Measurements from ENCODE around the gene CRB3. TPM values are rescaled to one million over a fixed set of nuclear protein-coding genes. Genes with fewer than 3 reads are reported as not detected.

Gene CRB3
- polyA plus RNA-seq, 3 donors = not detected

- Mint-ChIP-seq H3K36me3 (peaks cover 80 to 93% of the 10 kb centered on the region in 2 donors), H3K27me3 (ENCODE audit: low read depth in 3 of 3) (peaks cover 0 to 1% (median 0%) of the 10 kb centered on the region in 3 donors), H3K4me3 (no peak overlapping the region), H3K9me3 (peaks cover 0 to 3% (median 0%) of the 10 kb centered on the region in 7 donors), H3K4me1 (peaks cover 14% of the 10 kb centered on the region), H3K27ac (no peak overlapping the region)
- intact Hi-C loops (cut with micrococcal nuclease) = no loop called here
- peaks cover 52% of the 10 kb centered on the region for H4K20me1 ChIP-seq (ENCODE audit: insufficient read depth, low read length)
- H3K27ac ChIP-seq (ENCODE audit: low read depth in 1 of 2, low read length in 2 of 2) = no peak overlapping the region
- no peak overlapping the region for H3K4me2 ChIP-seq (replicated peaks; ENCODE audit: extremely low read depth, low read length, poor library complexity, severe bottlenecking)
- WGBS (ENCODE audit: insufficient coverage) = 96% methylated on average over 29 of the region's 33 CpGs
- no peaks in the 10 kb centered on the region for H3K27me3 ChIP-seq (ENCODE audit: control insufficient read depth in 2 of 2, insufficient read depth in 2 of 2, low read length in 2 of 2)
- H2AFZ ChIP-seq (ENCODE audit: insufficient read depth, low read depth, low read length, poor library complexity, severe bottlenecking) = no peak overlapping the region
- peaks cover 5 to 8% of the 10 kb centered on the region in 2 donors for H3K4me1 ChIP-seq (ENCODE audit: control insufficient read depth in 1 of 2, insufficient read depth in 2 of 2, low read length in 2 of 2)
- no peak overlapping the region for H3K9ac ChIP-seq (ENCODE audit: insufficient read depth, low read length, poor library complexity, severe bottlenecking)
- TF ChIP-seq, protein P1, sequence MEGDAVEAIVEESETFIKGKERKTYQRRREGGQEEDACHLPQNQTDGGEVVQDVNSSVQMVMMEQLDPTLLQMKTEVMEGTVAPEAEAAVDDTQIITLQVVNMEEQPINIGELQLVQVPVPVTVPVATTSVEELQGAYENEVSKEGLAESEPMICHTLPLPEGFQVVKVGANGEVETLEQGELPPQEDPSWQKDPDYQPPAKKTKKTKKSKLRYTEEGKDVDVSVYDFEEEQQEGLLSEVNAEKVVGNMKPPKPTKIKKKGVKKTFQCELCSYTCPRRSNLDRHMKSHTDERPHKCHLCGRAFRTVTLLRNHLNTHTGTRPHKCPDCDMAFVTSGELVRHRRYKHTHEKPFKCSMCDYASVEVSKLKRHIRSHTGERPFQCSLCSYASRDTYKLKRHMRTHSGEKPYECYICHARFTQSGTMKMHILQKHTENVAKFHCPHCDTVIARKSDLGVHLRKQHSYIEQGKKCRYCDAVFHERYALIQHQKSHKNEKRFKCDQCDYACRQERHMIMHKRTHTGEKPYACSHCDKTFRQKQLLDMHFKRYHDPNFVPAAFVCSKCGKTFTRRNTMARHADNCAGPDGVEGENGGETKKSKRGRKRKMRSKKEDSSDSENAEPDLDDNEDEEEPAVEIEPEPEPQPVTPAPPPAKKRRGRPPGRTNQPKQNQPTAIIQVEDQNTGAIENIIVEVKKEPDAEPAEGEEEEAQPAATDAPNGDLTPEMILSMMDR (IDR thresholded peaks at IDR 0.05) = no peak
- H3K36me3 ChIP-seq (replicated peaks in 1 of 2; ENCODE audit: control insufficient read depth in 1 of 2, insufficient read depth in 2 of 2, low read length in 2 of 2) = peaks cover 86 to 87% of the 10 kb centered on the region in 2 donors
- no peaks in the 10 kb centered on the region for H3K9me3 ChIP-seq (replicated peaks in 1 of 2; ENCODE audit: control insufficient read depth in 1 of 2, insufficient read depth in 1 of 2, low read length in 2 of 2)
- H3K79me2 ChIP-seq (ENCODE audit: insufficient read depth, low read length) = peaks cover 48% of the 10 kb centered on the region
- DNase-seq = no peak
- no peak overlapping the region for H3K4me3 ChIP-seq (replicated peaks in 1 of 3; ENCODE audit: low read depth in 2 of 3, low read length in 3 of 3)
Observed at GRCh38 chr19:6417713-6418561, 46.1 kb upstream of the CRB3 start.

DNA sequence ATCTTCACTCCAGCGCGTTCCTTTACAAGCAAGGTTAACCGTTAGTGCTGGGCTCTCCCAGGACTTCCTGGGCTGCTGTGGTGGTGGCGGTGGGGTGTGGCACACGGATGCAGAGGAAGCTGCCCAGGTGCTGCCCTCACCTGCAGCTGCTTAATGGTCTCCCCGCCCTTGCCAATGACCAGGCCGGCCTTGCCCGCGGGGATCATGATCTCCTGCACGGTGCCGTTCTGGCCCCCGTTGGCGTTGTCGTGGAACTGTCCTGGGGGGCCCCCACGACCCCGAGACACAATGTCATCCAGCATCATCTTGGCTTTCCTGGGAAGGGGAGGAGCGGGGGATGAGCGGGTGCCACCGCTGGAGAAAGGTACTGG is 45.5 kb upstream of the CRB3 start:
- intact Hi-C loops (cut with micrococcal nuclease) = no loop called here
- peaks cover 20% of the 10 kb centered on the region for H3K4me1 Mint-ChIP-seq
- whole genome bisulfite sequencing (ENCODE audit: insufficient coverage) = 97% methylated on average over 19 of the region's 19 CpGs
- H4K20me1 ChIP-seq (ENCODE audit: insufficient read depth, low read length) = peaks cover 58% of the 10 kb centered on the region
- TF ChIP-seq, protein P1 (IDR thresholded peaks at IDR 0.05) = no peak
- no peak overlapping the region for H2AFZ ChIP-seq (ENCODE audit: insufficient read depth, low read depth, low read length, poor library complexity, severe bottlenecking)
- peaks cover 76 to 88% of the 10 kb centered on the region in 2 donors for H3K36me3 Mint-ChIP-seq
- no peak overlapping the region for H3K27ac ChIP-seq (ENCODE audit: low read depth in 1 of 2, low read length in 2 of 2)
- no peak overlapping the region for H3K27ac Mint-ChIP-seq
- H3K4me1 ChIP-seq (ENCODE audit: control insufficient read depth in 1 of 2, insufficient read depth in 2 of 2, low read length in 2 of 2) = peaks cover 11 to 14% of the 10 kb centered on the region in 2 donors
- H3K9me3 Mint-ChIP-seq = peaks cover 0 to 3% (median 0%) of the 10 kb centered on the region in 7 donors
- no peaks in the 10 kb centered on the region for H3K9me3 ChIP-seq (replicated peaks in 1 of 2; ENCODE audit: control insufficient read depth in 1 of 2, insufficient read depth in 1 of 2, low read length in 2 of 2)
- H3K36me3 ChIP-seq (replicated peaks in 1 of 2; ENCODE audit: control insufficient read depth in 1 of 2, insufficient read depth in 2 of 2, low read length in 2 of 2) = peaks cover 82 to 87% of the 10 kb centered on the region in 2 donors
- H3K4me3 Mint-ChIP-seq = no peak overlapping the region
- H3K27me3 ChIP-seq (ENCODE audit: control insufficient read depth in 2 of 2, insufficient read depth in 2 of 2, low read length in 2 of 2) = no peaks in the 10 kb centered on the region
- no peak for DNase-seq
- H3K4me3 ChIP-seq (replicated peaks in 1 of 3; ENCODE audit: low read depth in 2 of 3, low read length in 3 of 3) = no peak overlapping the region
- peaks cover 54% of the 10 kb centered on the region for H3K79me2 ChIP-seq (ENCODE audit: insufficient read depth, low read length)
- H3K4me2 ChIP-seq (replicated peaks; ENCODE audit: extremely low read depth, low read length, poor library complexity, severe bottlenecking) = no peak overlapping the region
- H3K9ac ChIP-seq (ENCODE audit: insufficient read depth, low read length, poor library complexity, severe bottlenecking) = no peak overlapping the region
- peaks cover 0 to 1% (median 0%) of the 10 kb centered on the region in 3 donors for H3K27me3 Mint-ChIP-seq (ENCODE audit: low read depth in 3 of 3)

Data from CD14-positive monocyte (primary cell).